NCI-H1048 (cell line): Measurements from ENCODE around the gene COP1.
"Not testable (repeated sequence)": the region's sequence is repeated elsewhere in the genome, so short reads cannot be mapped to it uniquely, and the experiment has no call there.

ENCODE experiments used
- DNase-seq: peaks from one replicate; lab custom pipeline; 2025; lab: John Stamatoyannopoulos, UW

Gene COP1

DNA sequence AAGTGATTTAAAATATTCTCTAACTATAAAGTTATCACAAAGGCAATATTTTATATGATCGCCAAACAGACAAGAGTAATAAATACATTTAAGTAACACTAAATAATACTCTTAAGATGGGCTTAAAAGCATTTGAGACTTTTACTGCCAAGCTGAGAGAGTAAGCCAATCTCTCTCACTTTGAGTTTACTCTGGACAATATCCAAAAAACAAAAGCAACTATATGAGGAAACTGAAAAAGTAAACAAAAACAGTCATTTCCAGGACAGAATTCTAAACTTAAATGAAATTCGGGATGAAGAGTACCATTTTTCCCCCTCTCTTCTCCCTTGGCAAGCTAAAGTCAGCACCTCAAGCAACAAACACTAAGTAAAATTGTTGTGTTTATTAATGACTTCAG, 173.2 kb downstream of the COP1 start:
- DNase-seq, result no peak

DNA sequence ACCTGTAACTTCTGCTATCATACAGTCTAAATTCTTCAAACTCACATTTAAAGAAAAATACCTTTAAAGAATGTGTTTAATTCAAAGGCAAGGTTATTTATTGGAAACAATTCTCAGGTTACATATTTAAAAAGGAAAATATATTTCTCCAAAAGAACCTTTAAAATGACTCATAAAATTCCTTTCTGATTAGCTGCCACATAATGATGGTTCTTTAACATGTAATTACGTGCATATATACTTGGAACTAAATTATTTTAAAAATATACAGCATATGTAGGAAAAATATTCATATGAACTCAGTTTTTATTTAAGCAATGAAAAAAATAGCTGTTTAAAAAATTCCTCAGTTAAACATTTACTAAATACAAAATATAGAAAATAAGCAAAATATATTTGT, 173.6 kb downstream of the COP1 start:
- DNase-seq, result no peak

GRCh38 chr1:176032040-176032645, 174.9 kb downstream of the COP1 start:
- no peak for DNase-seq

GRCh38 chr1:176029609-176030008, 177.5 kb downstream of the COP1 start:
- DNase-seq, result no peak

DNA sequence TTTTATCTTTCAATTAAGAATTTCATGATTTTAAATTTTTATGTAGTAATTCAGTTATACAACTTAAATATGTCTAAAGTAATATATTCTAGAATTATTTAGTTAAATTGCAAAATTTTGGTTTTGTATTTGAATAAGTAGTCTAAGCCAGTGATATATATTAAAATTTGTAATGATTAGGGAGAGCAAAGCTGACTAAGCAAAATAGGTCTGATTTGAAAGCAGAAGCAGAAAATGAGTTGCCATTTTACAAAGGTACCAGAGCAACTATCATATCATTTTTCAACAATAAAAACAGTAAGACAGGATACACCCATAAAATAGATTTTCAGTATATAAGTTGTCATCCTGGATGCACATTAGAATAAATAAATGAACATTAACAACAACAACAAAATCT, 177.9 kb downstream of the COP1 start:
- DNase-seq, result no peak

GRCh38 chr1:176027934-176028333, 179.2 kb downstream of the COP1 start:
- not testable (repeated sequence) for DNase-seq

GRCh38 chr1:176022574-176022973, 184.5 kb downstream of the COP1 start:
- DNase-seq, result no peak

GRCh38 chr1:176017722-176018121, 189.4 kb downstream of the COP1 start:
- DNase-seq, result no peak

- DNase-seq, result no peak
Measured at GRCh38 chr1:176009951-176010350, 197.1 kb downstream of the COP1 start.

GRCh38 chr1:176007756-176008389, 199.2 kb downstream of the COP1 start:
- DNase-seq, result not testable (repeated sequence)

GRCh38 chr1:175994660-175995059, 212.4 kb downstream of the COP1 start:
- not testable (repeated sequence) for DNase-seq

- DNase-seq, result not testable (repeated sequence)
Measured at GRCh38 chr1:175992825-175993224, 214.3 kb downstream of the COP1 start.

- DNase-seq, result not testable (repeated sequence)
Measured at GRCh38 chr1:175992202-175992601, 214.9 kb downstream of the COP1 start.

- no peak for DNase-seq
Measured at GRCh38 chr1:175984813-175985212, 222.3 kb downstream of the COP1 start.

DNA sequence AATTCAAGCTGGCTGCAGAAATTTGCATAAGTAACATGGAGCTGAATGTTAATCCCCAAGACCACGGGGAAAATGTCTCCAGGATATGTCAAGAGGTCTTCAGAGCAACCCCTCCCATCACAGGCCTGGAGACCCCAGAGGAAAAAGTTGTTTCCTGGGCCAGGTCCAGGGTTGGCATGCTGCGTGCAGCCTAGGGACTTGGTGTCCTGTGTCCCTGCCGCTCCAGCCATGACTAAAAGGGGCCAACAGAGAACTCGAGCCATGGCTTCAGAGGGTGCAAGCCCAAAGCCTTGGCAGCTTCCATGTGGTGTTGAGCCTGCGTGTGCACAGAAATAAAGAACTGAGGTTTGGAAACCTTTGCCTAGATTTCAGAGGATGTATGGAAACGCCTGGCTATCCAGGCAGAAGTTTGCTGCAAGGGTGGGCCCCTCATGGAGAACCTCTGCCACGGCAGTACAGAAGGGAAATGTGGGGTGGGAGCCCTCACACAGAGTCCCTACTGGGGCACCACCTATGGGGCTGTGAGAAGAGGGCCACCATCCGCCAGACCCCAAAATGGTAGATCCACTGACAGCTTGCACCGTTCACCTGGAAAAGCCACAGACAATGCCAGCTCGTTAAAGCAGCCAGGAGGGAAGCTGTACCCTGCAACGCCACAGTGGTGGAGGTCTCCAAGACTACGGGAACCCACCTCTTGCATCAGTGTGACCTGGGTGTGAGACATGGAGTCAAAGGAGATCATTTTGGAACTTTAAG, 222.9 kb downstream of the COP1 start:
- no peak for DNase-seq

DNA sequence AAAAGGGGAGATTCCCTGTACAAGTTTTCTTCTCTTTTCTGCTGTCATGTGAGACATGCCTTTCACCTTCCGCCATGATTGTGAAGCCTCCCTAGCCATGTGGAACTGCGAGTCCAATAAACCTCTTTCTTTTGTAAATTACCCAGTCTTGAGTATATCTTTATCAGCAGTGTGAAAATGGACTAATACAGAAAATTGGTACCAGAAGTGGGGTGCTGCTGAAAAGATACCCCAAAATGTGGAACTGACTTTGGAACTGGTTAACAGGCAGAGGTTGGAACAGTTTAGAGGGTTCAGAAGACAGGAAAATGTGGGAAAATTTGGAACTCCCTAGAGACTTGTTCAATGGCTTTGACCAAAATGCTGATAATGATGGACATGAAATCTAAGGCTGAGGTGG, 223.7 kb downstream of the COP1 start:
- not testable (repeated sequence) for DNase-seq

- DNase-seq, result no peak
Measured at GRCh38 chr1:175981128-175981527, 226.0 kb downstream of the COP1 start.

GRCh38 chr1:175978926-175979325, 228.2 kb downstream of the COP1 start:
- DNase-seq, result no peak

DNA sequence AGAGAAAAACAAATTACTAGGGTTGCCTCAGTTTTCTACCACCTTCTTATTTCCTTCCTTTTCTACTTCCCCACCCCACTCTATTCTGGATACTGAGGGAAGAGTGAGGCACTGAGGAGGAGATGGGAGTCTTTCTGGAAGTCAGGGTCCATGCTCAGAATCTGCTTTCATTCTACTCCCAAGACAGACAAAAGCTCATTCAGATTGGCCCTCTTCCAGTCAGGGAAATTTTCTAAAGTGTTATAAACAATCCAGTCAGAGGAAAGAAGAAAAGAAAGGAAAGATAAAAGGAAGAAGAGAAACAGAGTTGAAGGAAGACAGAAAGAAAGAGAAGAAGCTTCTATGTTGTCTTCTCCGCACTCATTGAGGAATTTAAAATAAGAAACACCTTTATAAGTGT, 228.6 kb downstream of the COP1 start:
- no peak for DNase-seq

DNA sequence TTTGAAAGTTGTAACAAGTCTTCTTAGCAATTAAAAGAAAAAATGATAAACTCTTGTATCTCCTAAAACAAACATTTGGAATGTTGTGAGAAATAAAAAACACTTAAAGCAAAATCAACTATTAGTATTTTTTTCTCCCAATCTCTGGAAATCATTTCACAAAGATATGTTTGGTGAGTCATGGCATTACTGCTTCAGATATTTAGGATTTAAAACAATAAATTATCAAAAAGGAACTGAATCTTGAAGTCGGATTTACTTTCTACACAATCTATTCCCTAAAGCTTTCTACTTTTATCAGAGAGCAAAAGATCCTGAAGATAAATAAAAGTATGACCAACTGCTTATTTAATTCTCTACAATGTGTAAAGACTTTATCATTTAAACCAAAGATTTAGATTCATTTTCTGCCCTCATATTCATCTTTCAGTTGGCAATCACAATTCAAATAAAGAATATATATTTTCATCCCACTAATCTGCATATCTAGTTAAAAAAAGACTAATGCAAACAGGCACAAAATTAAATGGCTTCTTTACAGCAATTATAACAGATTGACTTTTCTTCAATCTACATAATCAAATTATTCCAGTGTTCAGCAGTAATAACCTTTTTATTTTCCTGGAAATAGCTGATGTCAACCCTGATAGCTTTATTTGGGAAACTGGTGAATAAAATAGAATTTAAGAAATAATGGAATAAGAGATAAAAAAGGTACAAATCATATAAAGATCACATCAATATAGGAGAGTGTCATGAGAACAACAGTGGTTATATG, 230.0 kb downstream of the COP1 start:
- DNase-seq, result no peak

DNA sequence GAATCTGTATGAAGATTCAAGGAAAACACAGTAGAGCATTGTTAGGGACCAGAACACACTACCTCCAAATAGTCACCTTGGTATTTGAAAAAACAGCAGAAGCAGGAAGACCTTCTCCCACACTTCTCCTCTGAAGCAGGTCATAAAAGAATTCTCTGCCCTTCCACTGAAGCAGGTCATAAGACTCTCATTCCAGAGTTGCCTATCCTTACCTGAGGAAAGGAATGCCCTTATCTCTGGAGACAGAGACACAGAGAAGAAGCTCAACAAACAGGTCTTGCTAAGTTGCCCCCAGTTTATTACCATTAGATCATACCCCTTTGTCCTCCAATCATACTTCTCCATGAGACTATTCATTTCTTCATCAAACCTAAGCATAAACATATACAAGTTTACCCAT, 237.9 kb downstream of the COP1 start:
- no peak for DNase-seq

- DNase-seq, result no peak
Measured at GRCh38 chr1:175968486-175969172, 238.5 kb downstream of the COP1 start.
